IMR-90 (cell line): ENCODE data around the gene PTGES.

Experiments
- BHLHE40 ChIP-seq: fragments of 150-350 bp; IDR thresholded peaks from 2 replicates; pipeline ENCODE4 v1.6.1; 2016; ENCODE audit warnings: mild to moderate bottlenecking, low read depth, low read length
- CEBPB ChIP-seq: IDR thresholded peaks from 2 replicates; pipeline ENCODE4 v1.6.1; 2012; ENCODE audit warnings: low read depth, low read length, improper control_type of control experiment
- CHD1 ChIP-seq: IDR thresholded peaks from 2 replicates; pipeline ENCODE4 v1.6.1; 2012; ENCODE audit warnings: low read depth, low read length, improper control_type of control experiment
- ELK1 ChIP-seq: fragments of 150-350 bp; IDR thresholded peaks from 2 replicates; pipeline ENCODE4 v1.6.1; 2016; ENCODE audit warnings: low read depth, mild to moderate bottlenecking, low read length, moderate library complexity, borderline replicate concordance
- MAFK ChIP-seq: IDR thresholded peaks from 2 replicates; pipeline ENCODE4 v1.6.1; 2012; ENCODE audit warnings: low read depth, low read length, improper control_type of control experiment
- MAZ ChIP-seq: IDR thresholded peaks from 2 replicates; pipeline ENCODE4 v1.6.1; 2012; ENCODE audit warnings: low read depth, mild to moderate bottlenecking, low read length, improper control_type of control experiment, moderate library complexity, borderline replicate concordance
- MXI1 ChIP-seq: IDR thresholded peaks from 2 replicates; pipeline ENCODE4 v1.6.1; 2012; ENCODE audit warnings: low read depth, mild to moderate bottlenecking, low read length, moderate library complexity, borderline replicate concordance
- NFE2L2 ChIP-seq: fragments of 150-350 bp; IDR thresholded peaks from 2 replicates; pipeline ENCODE4 v1.6.1; 2016; ENCODE audit warnings: low read depth, mild to moderate bottlenecking, low read length
- POLR2A ChIP-seq: IDR thresholded peaks from 2 replicates; pipeline ENCODE4 v1.6.1; 2012; ENCODE audit warnings: mild to moderate bottlenecking, low read depth, low read length
- RAD21 ChIP-seq: IDR thresholded peaks from 2 replicates; pipeline ENCODE4 v1.6.1; 2012; ENCODE audit warnings: low read length, improper control_type of control experiment
- RCOR1 ChIP-seq: IDR thresholded peaks from 2 replicates; pipeline ENCODE4 v1.6.1; 2012; ENCODE audit warnings: mild to moderate bottlenecking, low read length, improper control_type of control experiment; ENCODE audit not compliant: insufficient replicate concordance
- RFX5 ChIP-seq: IDR thresholded peaks from 2 replicates; pipeline ENCODE4 v1.8.0; 2012; ENCODE audit warnings: low read depth, mild to moderate bottlenecking, low read length, moderate library complexity
- SMC3 ChIP-seq: fragments of 150-350 bp; IDR thresholded peaks from 2 replicates; pipeline ENCODE4 v1.6.1; 2016; ENCODE audit warnings: low read depth, mild to moderate bottlenecking, antibody characterized with exemption, low read length, moderate library complexity
- TF ChIP-seq, protein P1 (sequence below): conservative IDR thresholded peaks from 2 replicates; pipeline ENCODE4 v1.5.1; 2012; ENCODE audit warnings: mild to moderate bottlenecking, low read depth, low read length, improper control_type of control experiment

- TF ChIP-seq, protein P1, sequence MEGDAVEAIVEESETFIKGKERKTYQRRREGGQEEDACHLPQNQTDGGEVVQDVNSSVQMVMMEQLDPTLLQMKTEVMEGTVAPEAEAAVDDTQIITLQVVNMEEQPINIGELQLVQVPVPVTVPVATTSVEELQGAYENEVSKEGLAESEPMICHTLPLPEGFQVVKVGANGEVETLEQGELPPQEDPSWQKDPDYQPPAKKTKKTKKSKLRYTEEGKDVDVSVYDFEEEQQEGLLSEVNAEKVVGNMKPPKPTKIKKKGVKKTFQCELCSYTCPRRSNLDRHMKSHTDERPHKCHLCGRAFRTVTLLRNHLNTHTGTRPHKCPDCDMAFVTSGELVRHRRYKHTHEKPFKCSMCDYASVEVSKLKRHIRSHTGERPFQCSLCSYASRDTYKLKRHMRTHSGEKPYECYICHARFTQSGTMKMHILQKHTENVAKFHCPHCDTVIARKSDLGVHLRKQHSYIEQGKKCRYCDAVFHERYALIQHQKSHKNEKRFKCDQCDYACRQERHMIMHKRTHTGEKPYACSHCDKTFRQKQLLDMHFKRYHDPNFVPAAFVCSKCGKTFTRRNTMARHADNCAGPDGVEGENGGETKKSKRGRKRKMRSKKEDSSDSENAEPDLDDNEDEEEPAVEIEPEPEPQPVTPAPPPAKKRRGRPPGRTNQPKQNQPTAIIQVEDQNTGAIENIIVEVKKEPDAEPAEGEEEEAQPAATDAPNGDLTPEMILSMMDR, result no peak
- TF ChIP-seq RFX5 (no peak), NFE2L2 (no peak), POLR2A (no peak), ELK1 (no peak), RCOR1 (no peak), BHLHE40 (no peak), CEBPB (no peak), MAZ (no peak), SMC3 (no peak), RAD21 (no peak), CHD1 (no peak), MXI1 (no peak), MAFK (no peak)
These were observed 59.1 kb downstream of the PTGES start for GRCh38 chr9:129693741-129694140.
